ENCODE measurements around the gene RIC1.
"Not testable (repeated sequence)": the region's sequence is repeated elsewhere in the genome, so short reads cannot be mapped to it uniquely, and the experiment has no call there.

Gene RIC1

DNA sequence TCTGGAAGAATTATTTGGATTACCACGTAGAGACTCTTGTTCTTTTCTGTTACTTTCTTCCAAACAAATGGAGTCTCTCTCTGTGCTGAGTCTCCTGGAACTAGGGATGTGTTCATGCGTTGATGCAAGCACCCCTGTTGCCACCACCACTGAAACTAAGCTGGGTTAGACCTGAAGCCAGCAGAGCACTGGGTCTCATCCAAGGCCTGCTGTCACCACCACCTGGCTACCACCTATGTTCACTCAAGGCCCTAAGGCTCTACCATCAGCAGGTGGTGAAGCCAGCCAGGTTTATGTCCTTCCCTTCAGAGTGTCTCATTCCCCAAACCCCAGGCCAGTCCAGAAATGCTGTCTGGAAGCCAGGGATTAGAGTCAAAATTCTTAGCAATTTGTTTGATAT lies 13.3 kb downstream of the RIC1 start:
- H3K27ac ChIP-seq: no peak overlapping the region
- TF ChIP-seq, protein P1, sequence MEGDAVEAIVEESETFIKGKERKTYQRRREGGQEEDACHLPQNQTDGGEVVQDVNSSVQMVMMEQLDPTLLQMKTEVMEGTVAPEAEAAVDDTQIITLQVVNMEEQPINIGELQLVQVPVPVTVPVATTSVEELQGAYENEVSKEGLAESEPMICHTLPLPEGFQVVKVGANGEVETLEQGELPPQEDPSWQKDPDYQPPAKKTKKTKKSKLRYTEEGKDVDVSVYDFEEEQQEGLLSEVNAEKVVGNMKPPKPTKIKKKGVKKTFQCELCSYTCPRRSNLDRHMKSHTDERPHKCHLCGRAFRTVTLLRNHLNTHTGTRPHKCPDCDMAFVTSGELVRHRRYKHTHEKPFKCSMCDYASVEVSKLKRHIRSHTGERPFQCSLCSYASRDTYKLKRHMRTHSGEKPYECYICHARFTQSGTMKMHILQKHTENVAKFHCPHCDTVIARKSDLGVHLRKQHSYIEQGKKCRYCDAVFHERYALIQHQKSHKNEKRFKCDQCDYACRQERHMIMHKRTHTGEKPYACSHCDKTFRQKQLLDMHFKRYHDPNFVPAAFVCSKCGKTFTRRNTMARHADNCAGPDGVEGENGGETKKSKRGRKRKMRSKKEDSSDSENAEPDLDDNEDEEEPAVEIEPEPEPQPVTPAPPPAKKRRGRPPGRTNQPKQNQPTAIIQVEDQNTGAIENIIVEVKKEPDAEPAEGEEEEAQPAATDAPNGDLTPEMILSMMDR (IDR thresholded peaks at IDR 0.05): no peak
- no peak overlapping the region for H3K4me3 ChIP-seq
- DNase-seq (ENCODE audit: low spot score): no peak

DNA sequence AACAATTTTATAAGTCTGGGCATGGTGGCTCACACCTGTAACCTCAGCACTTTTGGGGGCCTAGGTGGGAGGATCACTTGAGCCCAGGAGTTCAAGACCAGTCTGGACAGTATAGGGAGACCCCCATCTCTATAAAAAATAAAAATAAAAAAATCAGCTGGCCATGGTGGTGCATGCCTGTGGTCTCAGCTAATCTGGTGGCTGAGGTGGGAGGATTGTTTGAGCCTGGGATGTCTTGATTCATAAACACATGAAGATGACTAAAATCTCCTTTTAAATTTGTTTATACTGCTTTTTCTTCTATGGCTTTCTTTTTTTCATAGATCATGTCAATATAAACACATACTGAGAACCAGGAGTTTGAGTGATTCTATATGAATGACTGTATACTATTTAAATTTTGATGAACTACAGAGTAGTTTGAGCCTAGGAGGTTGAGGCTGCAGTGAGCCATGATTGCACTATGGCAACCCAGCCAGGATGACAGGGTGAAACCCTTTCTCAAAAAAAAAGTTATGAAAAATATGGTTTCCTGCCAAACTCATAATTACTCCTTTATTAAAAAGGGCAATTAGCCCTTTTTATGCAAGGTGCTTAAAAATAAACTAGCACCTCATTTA lies 14.2 kb downstream of the RIC1 start:
- Histone ChIP-seq H3K27ac (no peak overlapping the region), H3K4me3 (no peak overlapping the region)
- no peak for DNase-seq (ENCODE audit: low spot score)
- TF ChIP-seq, protein P1 (IDR thresholded peaks at IDR 0.05): no peak

DNA sequence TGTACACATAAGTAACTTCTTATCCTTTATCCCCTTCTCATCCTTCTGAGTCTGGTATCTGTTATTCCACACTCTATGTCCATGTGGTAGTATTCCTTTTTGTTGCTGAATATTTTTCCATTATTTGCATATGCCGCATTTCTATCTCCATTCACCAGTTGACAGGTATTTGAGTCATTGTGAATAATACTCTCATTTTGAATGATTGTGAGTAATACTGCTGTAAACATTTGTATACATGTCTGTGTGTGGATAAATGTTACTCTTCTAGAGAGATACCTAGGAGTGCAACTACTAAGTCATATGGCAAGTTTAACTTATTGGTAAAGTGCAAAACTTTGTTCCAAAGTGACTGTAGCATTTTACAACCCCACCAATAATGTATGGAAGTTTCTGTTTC lies 15.6 kb downstream of the RIC1 start:
- Histone ChIP-seq H3K27ac (no peak overlapping the region), H3K4me3 (no peak overlapping the region)
- DNase-seq (ENCODE audit: low spot score): no peak
- TF ChIP-seq, protein P1 (IDR thresholded peaks at IDR 0.05): no peak

DNA sequence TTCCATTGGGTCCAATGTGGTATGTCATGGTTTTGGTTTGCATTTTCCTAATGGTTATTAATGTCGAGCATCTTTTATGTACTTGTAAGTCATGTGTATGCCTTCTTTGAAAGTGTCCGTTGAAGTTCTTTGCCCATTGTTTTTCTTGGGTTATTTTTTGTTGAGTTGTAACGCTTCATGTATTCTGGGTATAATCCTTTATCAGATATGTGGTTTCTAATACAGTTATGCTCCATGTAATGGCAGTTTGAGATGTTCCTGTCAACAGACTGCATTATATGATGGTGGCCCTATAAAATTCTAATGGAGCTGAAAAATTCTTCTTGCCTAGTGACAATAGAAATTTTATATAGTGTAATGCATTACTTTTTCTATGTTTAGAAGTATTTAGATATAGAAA lies 17.2 kb downstream of the RIC1 start:
- no peak for DNase-seq (ENCODE audit: low spot score)
- TF ChIP-seq, protein P1 (IDR thresholded peaks at IDR 0.05): no peak

DNA sequence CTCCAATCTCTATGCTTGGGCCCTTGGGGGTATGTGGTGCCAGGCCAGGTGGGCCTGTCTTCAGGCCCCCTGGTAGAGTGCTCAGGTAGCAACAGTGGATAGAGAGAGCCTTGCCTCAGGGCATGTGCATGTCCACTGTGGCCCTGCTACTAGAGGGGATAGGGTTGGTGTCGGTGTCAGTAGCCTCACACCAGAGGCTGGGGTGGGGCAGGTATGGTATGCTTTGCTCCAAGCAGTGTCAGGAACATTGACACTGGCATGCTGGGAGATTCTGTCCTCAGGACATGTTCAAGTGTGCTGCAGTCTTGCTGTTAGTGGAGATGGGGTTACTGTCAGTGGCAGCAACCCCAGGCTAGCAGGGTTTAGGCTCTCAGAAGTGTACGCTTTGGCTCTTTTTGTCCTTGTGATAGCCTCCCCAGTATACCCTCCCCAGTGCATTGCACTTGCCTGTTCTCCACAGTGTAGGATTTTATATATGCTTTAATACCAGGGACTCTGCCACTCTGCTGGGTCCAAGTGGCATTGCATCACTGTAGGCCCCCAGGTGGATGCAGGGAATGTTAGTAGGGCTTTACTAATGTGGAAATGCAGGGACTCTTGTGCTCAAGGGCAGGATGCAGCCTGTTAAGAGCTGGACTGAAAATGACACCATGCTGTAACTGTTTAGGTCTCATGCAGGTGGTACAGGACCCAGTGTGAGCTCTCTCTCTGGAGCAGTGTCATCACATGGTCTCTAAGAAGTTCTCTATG lies 21.6 kb downstream of the RIC1 start:
- no peak for DNase-seq (ENCODE audit: low spot score)
- TF ChIP-seq, protein P1 (IDR thresholded peaks at IDR 0.05): no peak

More for the DNA sequence above, 17.2 kb downstream of the RIC1 start:
- H3K27ac ChIP-seq: no peak overlapping the region
- H3K4me3 ChIP-seq: no peak overlapping the region

DNA sequence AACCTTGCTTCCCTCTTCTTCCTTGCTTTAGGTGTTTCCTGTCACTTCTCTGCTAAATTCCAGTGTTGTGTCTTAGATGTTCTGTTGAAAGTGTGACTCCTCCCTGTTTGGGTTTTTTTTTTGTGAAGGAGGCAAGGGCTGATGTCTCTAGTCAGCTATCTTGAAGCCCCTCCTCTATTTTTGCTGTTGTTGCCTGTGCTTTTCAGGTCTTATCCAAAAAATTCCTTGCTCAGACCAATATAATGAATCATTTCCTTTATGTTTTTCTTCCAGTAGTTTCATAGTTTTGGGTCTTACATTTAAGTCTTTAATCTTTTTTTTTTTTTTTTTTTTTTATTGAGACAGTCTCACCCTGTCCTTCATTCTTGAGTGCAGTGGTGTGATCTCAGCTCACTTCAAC lies 22.3 kb downstream of the RIC1 start:
- TF ChIP-seq, protein P1 (IDR thresholded peaks at IDR 0.05): no peak
- Histone ChIP-seq H3K27ac (no peak overlapping the region), H3K4me3 (no peak overlapping the region)
- DNase-seq (ENCODE audit: low spot score): no peak

More for the DNA sequence above, 21.6 kb downstream of the RIC1 start:
- Histone ChIP-seq H3K27ac (no peak overlapping the region), H3K4me3 (no peak overlapping the region)

DNA sequence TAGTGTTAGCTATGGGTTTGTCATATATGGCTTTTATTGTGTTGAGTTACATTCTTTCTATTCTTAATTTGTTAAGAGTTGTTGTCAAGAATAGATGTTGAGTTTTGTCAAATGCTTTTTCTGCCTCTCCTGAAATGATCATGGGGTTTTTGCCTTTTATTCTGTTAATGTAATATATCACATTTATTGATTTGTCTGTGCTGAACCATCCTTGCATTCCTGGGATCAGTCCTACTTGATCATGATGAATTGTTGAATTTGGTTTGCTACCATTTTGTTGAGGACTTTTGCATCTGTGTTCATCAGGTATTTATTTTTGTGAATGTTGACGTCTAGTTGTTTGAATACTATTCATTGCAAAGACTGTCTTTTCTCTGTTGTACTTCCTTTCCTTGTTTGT lies 23.9 kb downstream of the RIC1 start:
- TF ChIP-seq, protein P1 (IDR thresholded peaks at IDR 0.05): no peak
- Histone ChIP-seq H3K4me3 (no peak overlapping the region), H3K27ac (no peak overlapping the region)
- no peak for DNase-seq (ENCODE audit: low spot score)

DNA sequence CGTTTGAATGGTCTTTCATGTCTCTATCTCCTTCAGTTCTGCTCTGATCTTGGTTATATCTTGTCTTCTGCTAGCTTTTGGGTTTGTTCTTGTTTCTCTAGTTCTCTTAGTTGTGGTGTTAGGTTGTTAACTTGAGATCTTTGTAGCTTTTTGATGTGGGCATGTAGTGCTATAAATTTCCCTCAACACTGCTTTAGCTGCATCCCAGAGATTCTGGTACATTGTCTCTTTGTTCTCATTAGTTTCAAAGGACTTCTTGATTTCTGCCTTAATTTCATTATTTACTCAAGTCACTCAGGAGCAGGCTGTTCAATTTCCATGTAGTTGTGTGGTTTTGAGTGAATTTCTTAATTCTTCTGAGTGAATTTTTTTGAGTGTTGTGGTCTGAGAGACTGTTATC lies 33.9 kb downstream of the RIC1 start:
- H3K4me3 ChIP-seq; DNase-seq (ENCODE audit: low spot score); H3K27ac ChIP-seq: not testable (repeated sequence)

All from coronary artery (tissue), 2 donors.